MM.1S (cell line): ENCODE results near the gene INSIG2.
"Not testable (repeated sequence)": the region's sequence is repeated elsewhere in the genome, so short reads cannot be mapped to it uniquely, and the experiment has no call there.

Experiments
- DNase-seq: peaks from one replicate; pipeline ENCODE4 v3.0.0-alpha.2; 2015
- H2AFZ ChIP-seq: fragments of 300-600 bp; sonication (generic); 2 replicates; pipeline ENCODE4 v1.6.0; 2016; ENCODE audit warnings: antibody characterized with exemption, low read length
- H3F3A ChIP-seq: fragments of 300-600 bp; sonication (generic); 2 replicates; pipeline ENCODE4 v1.6.1; 2016; ENCODE audit warnings: mild to moderate bottlenecking, antibody characterized with exemption, low read length, moderate library complexity, mixed read lengths; ENCODE audit not compliant: insufficient read depth
- H3K27ac ChIP-seq: fragments of 300-600 bp; sonication (generic); 2 replicates; pipeline ENCODE4 v1.5.1; 2016; ENCODE audit warnings: mild to moderate bottlenecking, low read length
- H3K27me3 ChIP-seq: fragments of 300-600 bp; sonication (generic); replicated peaks from 2 replicates; pipeline ENCODE4 v1.6.0; 2016; ENCODE audit warnings: low read length; ENCODE audit not compliant: insufficient read depth
- H3K36me3 ChIP-seq: fragments of 300-600 bp; sonication (generic); replicated peaks from 2 replicates; pipeline ENCODE4 v1.6.1; 2016; ENCODE audit warnings: mild to moderate bottlenecking, low read length, mixed read lengths; ENCODE audit not compliant: insufficient read depth
- H3K4me1 ChIP-seq: fragments of 300-600 bp; sonication (generic); 2 replicates; pipeline ENCODE4 v1.6.1; 2016; ENCODE audit warnings: low read length, mixed read lengths
- H3K4me2 ChIP-seq: fragments of 300-600 bp; sonication (generic); 2 replicates; pipeline ENCODE4 v1.6.0; 2016; ENCODE audit warnings: low read depth, low read length
- H3K4me3 ChIP-seq: fragments of 300-600 bp; sonication (generic); 2 replicates; pipeline ENCODE4 v1.5.1; 2016; ENCODE audit warnings: low read length, mixed read lengths
- H3K79me2 ChIP-seq: fragments of 300-600 bp; sonication (generic); 2 replicates; pipeline ENCODE4 v1.6.1; 2016; ENCODE audit warnings: mixed run types, low read length, mixed read lengths
- H3K9ac ChIP-seq: fragments of 300-600 bp; sonication (generic); 2 replicates; pipeline ENCODE4 v1.6.1; 2016; ENCODE audit warnings: low read length, mixed read lengths
- H3K9me2 ChIP-seq: fragments of 300-600 bp; sonication (generic); replicated peaks from 2 replicates; pipeline ENCODE4 v1.6.1; 2016; ENCODE audit warnings: mild to moderate bottlenecking, low read length, mixed read lengths; ENCODE audit not compliant: insufficient read depth
- H3K9me3 ChIP-seq: fragments of 300-600 bp; sonication (generic); replicated peaks from 2 replicates; pipeline ENCODE4 v1.6.1; 2016; ENCODE audit warnings: mild to moderate bottlenecking, low read length, mixed read lengths; ENCODE audit not compliant: insufficient read depth
- H4K20me1 ChIP-seq: fragments of 300-600 bp; sonication (generic); 2 replicates; pipeline ENCODE4 v1.6.1; 2016; ENCODE audit warnings: mild to moderate bottlenecking, low read length, moderate library complexity, mixed read lengths; ENCODE audit not compliant: insufficient read depth
- CTCF ChIP-seq: fragments of 300-600 bp; sonication (generic); IDR thresholded peaks from 2 replicates; pipeline ENCODE4 v1.5.1; 2016; ENCODE audit warnings: antibody characterized with exemption, low read length, mixed read lengths
- EZH2 ChIP-seq: fragments of 300-600 bp; sonication (generic); optimal IDR thresholded peaks from 2 replicates; pipeline ENCODE3; 2017; ENCODE audit warnings: low read depth, mild to moderate bottlenecking, antibody characterized with exemption, low read length, mixed read lengths
- EZH2phosphoT487 ChIP-seq: fragments of 300-600 bp; sonication (generic); IDR thresholded peaks from 2 replicates; pipeline ENCODE4 v1.6.1; 2018; ENCODE audit warnings: antibody characterized with exemption, low read length

The INSIG2 gene

GRCh38 chr2:118091631-118092030 is 3.4 kb downstream of the INSIG2 start:
- Histone ChIP-seq H4K20me1 (peaks cover 24% of the 10 kb centered on the region; the same call in 1 of the 2 replicates), H3K4me1 (peaks cover 15% of the 10 kb centered on the region; the same call in 1 of the 2 replicates), H3K36me3 (peaks cover 4% of the 10 kb centered on the region; the same call in 1 of the 2 replicates), H2AFZ (no peak overlapping the region), H3K27ac (no peak overlapping the region), H3F3A (peaks cover 8% of the 10 kb centered on the region; the same call in 1 of the 2 replicates), H3K79me2 (peaks cover 71% of the 10 kb centered on the region), H3K4me2 (no peak overlapping the region), H3K4me3 (no peak overlapping the region), H3K9me3 (no peaks in the 10 kb centered on the region), H3K27me3 (no peaks in the 10 kb centered on the region), H3K9me2 (no peaks in the 10 kb centered on the region), H3K9ac (no peak overlapping the region)
- DNase-seq = no peak
- TF ChIP-seq EZH2 (no peak), EZH2phosphoT487 (no peak), CTCF (no peak)

GRCh38 chr2:118094102-118094501 is 5.8 kb downstream of the INSIG2 start:
- Histone ChIP-seq H3K79me2 (peaks cover 83% of the 10 kb centered on the region), H4K20me1 (peaks cover 24% of the 10 kb centered on the region; the same call in 1 of the 2 replicates)

GRCh38 chr2:118094503-118094902 is 6.2 kb downstream of the INSIG2 start:
- peaks cover 24% of the 10 kb centered on the region; the same call in 1 of the 2 replicates for H4K20me1 ChIP-seq

More at GRCh38 chr2:118094102-118094501, 5.8 kb downstream of the INSIG2 start:
- H3K36me3 ChIP-seq, H3K4me2 ChIP-seq, H3K9ac ChIP-seq, H3K27me3 ChIP-seq, H2AFZ ChIP-seq, H3F3A ChIP-seq, H3K4me3 ChIP-seq, H3K9me2 ChIP-seq, H3K27ac ChIP-seq, H3K9me3 ChIP-seq, DNase-seq: not testable (repeated sequence)
- H3K4me1 ChIP-seq = peaks cover 26% of the 10 kb centered on the region; the same call in 1 of the 2 replicates

More at GRCh38 chr2:118094503-118094902, 6.2 kb downstream of the INSIG2 start:
- Histone ChIP-seq H3K79me2 (peaks cover 80% of the 10 kb centered on the region), H3K9me3 (no peaks in the 10 kb centered on the region), H3K27ac (no peak overlapping the region), H3F3A (peaks cover 2% of the 10 kb centered on the region; the same call in 1 of the 2 replicates), H3K36me3 (peaks cover 4% of the 10 kb centered on the region; the same call in 1 of the 2 replicates), H3K9me2 (no peaks in the 10 kb centered on the region), H3K4me3 (no peak overlapping the region), H3K4me1 (peaks cover 26% of the 10 kb centered on the region; the same call in 1 of the 2 replicates), H3K27me3 (no peaks in the 10 kb centered on the region), H3K4me2 (no peak overlapping the region), H3K9ac (no peak overlapping the region), H2AFZ (no peak overlapping the region)
- no peak for DNase-seq
- TF ChIP-seq EZH2 (no peak), EZH2phosphoT487 (no peak), CTCF (no peak)
